UCSD-AML1 (cell line): ENCODE measurements around the gene SCFD2.
"Not testable (repeated sequence)": the region's sequence is repeated elsewhere in the genome, so short reads cannot be mapped to it uniquely, and the experiment has no call there.

Experiments used
- DNase-seq: peaks from one replicate; lab custom pipeline; 2025; ENCODE audit not compliant: unreplicated experiment; lab: John Stamatoyannopoulos, UW

Gene SCFD2

DNA sequence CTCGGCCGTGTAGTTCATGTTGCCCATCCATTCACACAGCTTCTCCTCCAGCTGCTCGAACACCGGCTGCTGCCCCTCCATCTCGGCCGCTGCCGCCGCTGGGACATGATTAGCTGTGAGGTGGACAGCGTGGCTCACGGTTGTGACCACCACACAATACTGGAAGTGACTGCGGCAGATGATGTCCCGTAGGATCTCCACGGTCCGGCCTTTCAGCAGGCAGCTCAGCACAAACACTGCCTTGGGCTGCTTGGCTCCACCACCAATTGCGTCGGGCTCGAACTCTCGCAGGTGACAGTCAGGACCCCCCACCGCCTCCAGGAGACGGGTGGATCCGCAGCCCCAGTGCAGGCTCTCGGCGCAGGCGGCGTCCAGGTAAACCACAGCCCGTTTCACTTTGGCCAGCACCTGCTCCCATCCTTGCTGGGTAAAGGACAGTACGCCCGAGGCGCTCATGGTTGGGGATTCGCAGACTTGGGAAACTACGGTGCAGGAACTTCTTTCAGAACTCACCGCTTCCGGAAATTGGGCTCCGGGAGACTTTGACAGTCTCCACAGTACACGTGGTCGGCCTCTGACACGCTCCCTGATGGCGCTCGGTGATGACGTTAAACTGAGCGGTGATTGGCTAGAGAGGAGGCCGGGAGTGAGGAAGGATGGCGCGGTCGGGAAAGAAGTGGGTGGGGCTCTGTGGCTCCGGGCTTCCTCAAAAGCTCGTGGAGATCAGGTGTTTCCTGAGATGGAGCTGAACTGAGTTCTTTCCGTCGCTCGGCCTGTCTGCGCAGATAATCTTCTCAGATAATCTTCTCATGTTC, at the start of gene SCFD2:
Gene SCFD2 (minus strand): TSS at position 576 of the 815 bp plus-strand sequence.
- peak; percentile 96 for DNase-seq

DNA sequence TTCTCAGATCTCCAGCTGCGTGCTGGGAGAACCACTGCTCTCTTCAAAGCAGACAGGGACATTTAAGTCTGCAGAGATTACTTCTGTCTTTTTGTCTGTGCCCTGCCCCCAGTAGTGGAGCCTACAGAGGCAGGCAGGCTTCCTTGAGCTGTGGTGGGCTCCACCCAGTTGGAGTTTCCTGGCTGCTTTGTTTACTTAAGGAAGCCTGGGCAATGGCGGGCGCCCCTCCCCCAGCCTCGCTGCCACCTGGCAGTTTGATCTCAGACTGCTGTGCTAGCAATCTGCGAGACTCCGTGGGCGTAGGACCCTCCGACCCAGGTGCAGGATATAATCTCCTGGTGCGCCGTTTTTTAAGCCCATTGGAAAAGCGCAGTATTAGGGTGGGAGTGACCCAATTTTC, 43.6 kb upstream of the SCFD2 start:
- not testable (repeated sequence) for DNase-seq

DNA sequence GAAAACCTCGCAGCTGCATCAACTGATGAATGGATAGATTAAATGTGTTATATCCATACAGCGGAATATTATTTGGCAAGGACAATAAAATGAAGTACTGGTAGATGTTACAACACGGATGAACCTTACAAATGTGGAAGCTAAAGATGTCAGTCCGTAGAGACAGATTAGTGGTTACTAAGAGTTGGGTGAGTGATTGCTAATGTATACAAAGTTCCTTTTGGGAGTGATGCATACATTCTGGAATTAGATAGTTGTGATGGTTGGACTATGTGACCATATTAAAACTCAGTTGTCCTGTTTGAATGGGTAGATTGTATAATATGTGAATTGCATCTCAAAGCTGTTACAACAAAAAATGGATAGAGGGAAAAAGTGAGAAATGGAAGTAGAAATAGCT, 14.4 kb upstream of the SCFD2 start:
- no peak for DNase-seq

DNA sequence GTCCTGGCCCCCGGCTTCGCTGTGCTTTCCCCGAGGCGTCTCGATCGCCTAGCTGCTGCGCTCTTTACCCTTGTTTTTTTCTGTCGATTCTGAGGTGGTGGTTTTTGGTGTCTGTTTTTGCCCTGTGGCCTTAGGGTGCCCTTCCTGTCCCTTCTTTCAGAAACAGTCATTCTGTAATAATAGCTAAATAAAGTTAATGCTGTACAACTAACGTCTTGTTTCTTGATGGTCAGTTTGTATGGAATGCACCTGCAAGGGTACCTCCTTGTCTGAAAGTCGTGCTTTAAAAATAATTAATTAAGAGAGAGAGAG, 12.3 kb upstream of the SCFD2 start:
- no peak for DNase-seq

DNA sequence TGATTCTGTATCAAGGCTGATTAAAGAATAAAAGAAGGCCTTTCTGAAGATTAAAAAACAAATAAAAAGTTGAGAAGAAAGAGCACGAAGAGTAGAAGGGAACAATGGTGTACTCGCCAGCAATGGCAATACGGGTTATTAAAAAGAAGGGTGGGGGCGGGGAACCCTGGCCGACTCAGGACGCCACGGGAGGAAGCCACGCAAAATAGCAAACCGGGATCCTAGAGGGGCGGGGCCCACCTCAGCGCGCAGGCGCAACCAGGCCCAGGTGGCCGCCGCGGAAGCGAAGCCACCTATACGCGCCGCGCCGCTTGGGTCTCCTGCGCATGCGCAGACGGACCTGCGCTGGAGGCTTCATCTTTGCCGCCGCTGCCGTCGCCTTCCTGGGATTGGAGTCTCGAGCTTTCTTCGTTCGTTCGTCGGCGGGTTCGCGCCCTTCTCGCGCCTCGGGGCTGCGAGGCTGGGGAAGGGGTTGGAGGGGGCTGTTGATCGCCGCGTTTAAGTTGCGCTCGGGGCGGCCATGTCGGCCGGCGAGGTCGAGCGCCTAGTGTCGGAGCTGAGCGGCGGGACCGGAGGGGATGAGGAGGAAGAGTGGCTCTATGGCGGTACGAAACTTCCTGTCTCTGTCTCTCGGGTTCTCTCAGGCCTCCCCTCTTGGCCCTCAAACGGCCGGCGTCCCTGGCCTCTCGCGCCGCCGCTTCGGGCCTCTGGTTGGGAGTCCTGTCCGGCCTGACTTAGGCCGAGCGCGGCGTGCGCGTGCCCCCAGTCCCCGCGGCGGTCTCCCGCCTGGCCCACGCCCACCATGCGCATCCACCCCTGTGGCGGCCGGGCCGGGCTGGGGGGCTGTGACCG, 11.7 kb upstream of the SCFD2 start, which contains the start of gene FIP1L1:
Gene FIP1L1 (plus strand): TSS at position 323 of the 852 bp plus-strand sequence. CDS start 198 bp downstream, at position 521.
- DNase-seq: peak; percentile 97

DNA sequence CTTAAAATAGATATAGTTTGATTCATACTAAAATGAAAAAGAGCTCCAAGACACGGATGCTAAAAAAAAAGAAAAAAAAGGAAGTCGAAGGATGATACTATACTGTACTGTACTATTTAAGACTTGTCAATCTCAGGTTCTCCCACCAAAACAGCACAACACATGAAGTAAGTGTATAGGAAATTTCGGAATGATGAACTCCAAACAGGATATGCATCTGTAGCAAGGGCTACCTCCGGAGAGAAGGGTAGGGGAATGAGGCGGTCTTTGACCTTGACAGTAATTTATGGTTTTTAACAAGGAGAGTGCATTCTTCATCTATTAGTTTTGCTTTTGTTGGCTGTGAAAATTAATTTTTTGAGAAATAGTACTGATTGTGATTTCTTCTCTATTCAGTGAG, 11.0 kb upstream of the SCFD2 start:
- no peak for DNase-seq

DNA sequence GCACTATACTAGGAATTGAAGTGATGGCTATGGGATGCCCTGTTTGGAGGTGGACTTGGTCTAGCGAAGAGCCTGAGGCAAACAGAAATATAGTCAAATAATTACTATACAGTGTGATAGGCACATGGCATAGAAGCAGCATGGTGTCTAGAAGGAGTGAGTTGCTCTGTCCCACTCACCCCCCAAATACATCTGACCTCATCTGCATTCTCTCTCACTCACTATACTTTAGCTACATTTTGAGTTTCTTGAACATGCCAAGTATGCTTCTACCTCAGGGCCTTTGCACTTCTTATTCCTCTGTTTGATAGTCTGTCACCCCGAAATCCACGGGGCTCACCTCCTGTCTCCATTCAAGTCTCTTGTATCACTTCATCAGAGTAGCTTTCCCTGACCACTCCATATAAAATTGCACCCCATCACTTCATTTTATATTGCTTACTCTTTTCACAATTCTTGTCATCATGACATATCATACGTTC, 9.0 kb upstream of the SCFD2 start:
- no peak for DNase-seq

DNA sequence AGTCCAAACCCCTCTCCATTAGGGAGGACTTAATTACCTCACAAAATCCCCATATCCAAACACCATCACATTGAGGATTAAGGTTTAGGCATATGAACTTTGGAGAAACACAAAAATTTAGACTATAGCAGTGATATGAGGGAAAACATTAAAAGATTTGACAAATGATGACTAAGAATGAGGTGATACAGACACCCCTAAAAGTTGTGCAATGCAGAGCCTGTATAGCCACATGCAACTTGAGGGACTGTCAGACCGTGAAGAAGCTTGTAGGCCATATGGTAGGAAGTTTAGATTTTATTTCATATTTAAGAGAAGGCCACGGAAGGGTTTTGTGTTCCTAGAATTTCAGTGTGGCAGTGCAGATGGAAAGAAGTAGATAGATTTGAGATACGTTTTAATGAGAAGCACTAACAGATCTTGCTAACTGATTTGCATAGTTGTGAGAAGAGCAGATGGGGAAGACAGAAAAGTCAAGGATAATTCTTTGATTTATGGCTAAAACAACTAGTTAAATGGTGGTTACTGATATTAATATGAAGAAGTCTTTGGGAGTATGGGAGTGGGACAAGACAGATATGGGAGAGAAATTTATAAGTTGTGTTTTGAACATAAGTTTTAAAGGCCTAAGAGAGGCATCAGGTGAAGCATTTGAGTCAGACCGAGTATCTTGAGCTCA, 6.1 kb upstream of the SCFD2 start:
- no peak for DNase-seq

DNA sequence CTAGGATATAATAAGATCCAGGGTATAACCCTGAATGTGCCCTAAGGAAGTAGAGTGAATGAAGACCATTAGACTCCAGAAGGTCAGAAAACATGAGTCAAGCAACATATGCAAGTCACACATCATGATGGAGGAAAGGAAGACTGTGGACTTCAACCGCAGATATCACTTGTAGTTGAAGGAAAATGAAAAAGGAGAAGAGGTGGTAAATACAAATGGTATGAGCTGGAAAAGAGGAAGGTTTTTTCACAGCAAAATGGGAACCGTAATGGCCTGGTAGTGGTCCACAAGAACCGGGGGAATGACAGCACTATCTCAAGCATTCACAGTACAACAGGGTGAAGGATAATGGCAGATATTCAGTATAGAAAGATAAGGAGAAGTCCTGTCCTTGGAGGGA, 5.2 kb upstream of the SCFD2 start:
- DNase-seq: no peak

DNA sequence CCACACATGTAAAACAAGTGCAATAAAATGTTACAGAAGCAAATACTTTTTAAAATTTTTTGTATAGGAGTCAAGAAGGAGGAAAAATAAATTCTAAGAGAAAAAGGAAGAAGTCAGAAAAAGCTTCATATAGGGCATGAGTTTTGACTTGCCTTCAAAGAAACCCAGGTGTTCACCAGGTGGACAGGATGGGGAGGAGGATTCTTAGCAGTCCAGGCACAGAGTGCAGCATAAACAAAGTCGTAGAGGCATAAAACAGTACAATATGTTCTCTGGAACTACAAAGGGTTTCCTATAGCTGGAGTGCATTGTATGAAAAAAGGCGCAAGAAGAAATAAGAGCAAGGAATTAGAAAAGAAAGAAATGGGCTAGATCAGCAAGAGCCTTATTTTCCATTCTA, 1.9 kb upstream of the SCFD2 start:
- no peak for DNase-seq

DNA sequence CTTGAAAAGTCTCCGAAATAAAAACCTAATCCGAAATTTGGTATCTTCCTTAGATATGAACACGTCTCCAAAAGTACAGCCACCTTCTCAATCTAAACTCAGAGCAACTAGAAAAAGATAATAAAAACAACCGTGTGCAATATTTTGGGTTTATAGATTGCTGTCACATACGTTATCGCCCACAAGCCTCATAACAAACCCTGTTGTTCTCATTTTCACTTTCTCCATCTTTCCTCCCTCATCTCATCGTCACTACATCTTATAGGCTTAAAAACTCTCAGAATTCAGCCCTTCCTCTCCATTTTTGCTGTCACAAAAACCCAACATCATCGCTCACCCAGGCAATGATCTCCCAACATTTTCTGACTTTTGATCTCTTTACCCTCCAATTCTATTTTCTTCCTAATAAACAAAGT, 448 bp upstream of the SCFD2 start:
- no peak for DNase-seq

DNA sequence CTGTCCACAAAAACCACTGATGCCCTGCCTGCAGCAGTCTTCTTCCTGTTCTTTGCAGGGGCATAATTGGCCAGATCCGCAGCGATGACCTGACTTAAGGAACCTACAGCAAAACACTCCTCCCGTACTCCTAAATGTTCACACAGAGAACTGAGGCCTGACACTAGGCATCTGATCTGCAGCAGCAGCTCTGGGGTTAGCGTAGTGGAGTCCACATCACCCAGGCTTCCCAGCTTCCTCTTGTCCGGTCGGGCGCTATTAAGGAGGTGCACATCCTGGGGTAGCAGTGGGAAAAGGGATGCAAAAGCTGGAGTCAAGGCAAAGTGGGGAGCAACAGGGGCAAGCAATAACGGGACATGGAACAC, 758 bp downstream of the SCFD2 start:
- DNase-seq: peak; percentile 47

DNA sequence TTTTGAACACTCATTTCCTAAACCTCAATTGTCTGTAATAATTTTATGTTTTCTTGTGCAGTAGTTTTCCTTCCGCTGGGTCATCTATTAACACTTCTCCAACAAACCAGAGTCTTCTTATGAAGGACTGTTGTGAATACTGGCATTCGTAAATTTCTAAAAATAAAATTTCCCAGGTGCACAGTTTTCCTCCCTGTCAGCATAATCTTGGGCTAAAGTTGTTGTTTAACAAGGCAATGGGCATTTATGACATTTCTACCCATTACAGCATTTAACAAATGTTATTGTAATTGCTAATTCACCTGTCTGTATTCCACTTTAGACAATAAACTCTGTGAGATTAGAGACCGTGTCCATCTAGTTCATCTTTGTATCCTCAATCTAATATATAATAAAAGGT, 1.2 kb downstream of the SCFD2 start:
- no peak for DNase-seq

DNA sequence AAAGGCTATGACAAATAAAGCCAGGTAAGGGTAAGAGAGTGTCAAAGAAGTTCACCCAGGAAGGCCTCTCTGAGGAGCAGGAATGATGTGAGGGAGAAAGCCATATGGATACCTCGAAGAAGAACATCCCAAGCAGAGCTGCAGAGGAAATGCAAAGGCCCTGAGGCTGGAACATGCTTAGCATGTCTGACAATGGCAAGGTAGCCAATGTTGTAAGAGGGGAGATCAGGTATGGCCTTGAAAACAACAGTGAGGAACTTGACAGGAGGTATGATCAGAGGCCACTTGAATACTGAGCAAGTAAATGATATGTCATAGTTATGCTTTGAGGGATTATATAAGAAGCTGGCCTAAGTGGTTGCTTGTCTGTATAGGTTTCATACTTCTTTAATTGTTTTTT, 3.8 kb downstream of the SCFD2 start:
- DNase-seq: no peak

DNA sequence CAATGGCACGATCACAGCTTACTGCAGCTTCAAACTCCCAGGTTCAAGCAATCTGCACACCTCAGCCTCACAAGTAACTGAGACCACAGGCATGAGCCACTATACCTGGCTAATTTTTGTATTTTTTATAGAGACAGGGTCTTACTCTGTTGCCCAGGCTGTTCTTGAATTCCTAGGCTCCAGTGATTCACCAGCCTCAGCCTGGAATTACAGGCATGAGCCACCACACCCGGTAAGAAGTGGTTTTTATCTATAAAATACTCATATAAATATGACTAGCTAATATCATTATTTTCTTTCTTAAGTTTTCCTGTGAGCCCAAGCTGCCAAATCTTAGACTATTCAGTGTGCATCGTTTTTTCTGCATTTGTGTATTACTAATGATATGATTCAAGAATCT, 4.4 kb downstream of the SCFD2 start:
- DNase-seq: no peak

DNA sequence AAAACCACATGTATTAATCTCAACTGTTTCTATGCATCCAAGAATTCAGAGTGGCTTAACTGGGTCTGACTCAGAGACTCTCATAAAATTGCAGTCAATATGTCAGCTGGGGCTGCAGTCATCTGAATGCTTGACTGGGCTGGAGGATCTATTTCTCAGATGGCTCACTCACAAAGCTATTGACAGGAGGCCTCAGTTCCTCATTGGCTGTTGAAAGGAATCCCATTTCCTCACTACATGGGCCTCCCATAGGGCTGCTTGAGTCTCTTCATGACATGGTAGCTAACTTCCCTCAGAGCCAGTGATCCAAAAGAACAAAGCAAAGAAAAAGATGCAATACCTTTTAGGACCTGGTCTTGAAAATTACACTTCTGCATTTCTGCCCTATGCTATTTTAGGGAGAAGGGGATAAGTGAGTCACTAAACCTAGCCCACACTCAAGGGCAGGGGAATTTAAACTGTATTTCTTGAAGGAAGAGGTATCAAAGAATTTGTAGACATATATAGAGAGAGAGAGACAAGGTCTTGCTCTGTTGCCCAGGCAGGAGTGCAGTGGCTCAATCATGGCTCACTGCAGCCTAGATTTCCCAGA, 9.8 kb downstream of the SCFD2 start:
- no peak for DNase-seq

DNA sequence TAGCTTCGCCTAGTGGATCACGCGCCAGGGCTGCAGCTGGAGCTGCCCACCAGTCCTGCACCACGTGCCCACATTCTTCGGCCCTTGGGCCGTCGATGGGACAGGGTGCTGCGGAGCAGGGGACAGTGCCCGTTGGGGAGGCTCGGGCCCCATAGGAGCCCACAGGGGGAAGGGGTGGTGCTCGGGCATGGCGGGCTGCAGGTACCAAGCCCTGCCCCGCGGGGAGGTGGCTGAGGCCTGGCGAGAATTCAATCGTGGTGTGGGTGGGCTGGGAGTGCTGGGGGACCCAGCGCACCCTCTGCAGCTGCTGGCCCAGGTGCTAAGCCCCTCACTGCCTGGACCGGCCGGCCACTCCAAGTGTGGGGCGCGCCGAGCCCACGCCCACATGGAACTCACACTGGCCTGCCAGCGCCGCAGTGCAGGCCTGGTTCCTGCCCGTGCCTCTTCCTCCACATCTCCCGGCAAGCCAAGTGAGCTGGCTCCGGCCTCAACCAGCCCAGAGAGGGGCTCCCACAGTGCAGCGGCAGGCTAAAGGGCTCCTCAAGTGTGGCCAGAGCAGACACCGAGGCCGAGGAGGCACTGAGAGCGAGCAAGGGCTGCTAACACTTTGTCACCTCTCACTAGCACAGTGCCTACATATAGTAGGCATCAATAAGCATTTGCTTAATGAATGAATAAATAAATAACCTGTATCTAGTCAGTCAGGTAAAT, 11.7 kb downstream of the SCFD2 start:
- no peak for DNase-seq

DNA sequence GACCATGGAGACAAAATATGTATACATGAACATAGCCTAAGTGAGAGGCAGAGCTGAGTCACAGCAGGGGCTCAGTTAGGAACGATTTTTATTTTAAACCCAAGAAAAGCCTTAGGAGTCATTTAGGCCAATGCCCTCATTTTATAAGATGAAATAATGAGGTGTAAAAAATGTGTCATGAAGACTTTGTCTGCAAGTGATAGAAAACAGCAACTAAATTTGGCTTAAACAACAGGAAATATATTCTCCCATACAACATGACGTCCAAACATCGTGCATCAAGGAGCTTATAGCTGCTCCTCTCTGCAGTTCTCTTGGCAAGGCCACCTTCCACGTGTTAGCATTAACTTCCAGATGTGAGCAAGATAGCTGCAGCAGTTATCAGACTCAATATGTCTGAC, 16.8 kb downstream of the SCFD2 start:
- no peak for DNase-seq

DNA sequence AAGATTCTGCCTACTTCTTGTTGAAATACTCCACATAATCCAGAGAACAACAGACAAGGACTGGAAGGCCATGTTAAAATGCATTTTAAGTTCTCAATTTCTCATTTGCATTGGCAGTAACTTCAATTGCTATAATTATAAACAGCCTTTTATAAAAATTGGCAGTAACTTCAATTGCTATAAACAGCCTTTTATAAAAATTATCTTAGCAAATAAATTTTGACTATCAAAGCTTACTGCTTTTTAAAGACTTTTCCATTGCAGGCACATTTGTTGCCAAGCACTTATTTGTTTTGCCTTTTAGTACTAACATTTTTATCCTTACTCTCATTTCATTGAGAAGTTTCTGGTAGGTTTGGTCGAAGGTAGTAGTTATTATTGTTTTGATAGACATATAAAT, 17.8 kb downstream of the SCFD2 start:
- DNase-seq: no peak
